Fibroblast of lung (primary cell): Measurements from ENCODE around the gene ASIC2. TPM values are rescaled to one million over a fixed set of nuclear protein-coding genes. Genes with fewer than 3 reads are reported as not detected.
A peak's percentile ranks its signal among the peaks of the same experiment; 100 is the strongest.

ENCODE experiments used
- DNase-seq, 2 donors: peaks; one replicate each; pipeline versions ENCODE4 v3.0.0 to v3.0.0-alpha.2; 2010; ENCODE audit warnings: low read depth in 2 of 2
- H2AFZ ChIP-seq: 2 replicates; pipeline ENCODE4 v1.5.1; 2012; ENCODE audit warnings: low read length, control low read depth, inconsistent platforms
- H3K27ac ChIP-seq: 2 replicates; pipeline ENCODE4 v1.5.1; 2011; ENCODE audit warnings: low read length, control low read depth; ENCODE audit not compliant: insufficient read depth
- H3K27me3 ChIP-seq: 2 replicates; pipeline ENCODE4 v1.5.1; 2011; ENCODE audit warnings: mild to moderate bottlenecking, low read length; ENCODE audit not compliant: control insufficient read depth, insufficient read depth
- H3K36me3 ChIP-seq: 2 replicates; pipeline ENCODE4 v1.5.1; 2011; ENCODE audit warnings: low read length; ENCODE audit not compliant: control insufficient read depth, insufficient read depth
- H3K4me1 ChIP-seq: 2 replicates; pipeline ENCODE4 v1.5.1; 2011; ENCODE audit warnings: low read length; ENCODE audit not compliant: control insufficient read depth, insufficient read depth; ENCODE audit errors: extremely low read depth
- H3K4me2 ChIP-seq: 2 replicates; pipeline ENCODE4 v1.5.1; 2011; ENCODE audit warnings: low read length, control low read depth; ENCODE audit not compliant: insufficient read depth; ENCODE audit errors: extremely low read depth
- H3K4me3 ChIP-seq, 4 experiments: fragments of 200-600 bp in 1 of 4; sonication (generic) in 1 of 4; replicated peaks in 1 of 4; 2 replicates each; pipeline ENCODE4 v1.5.1; 2011 to 2016; ENCODE audit warnings: low read length in 4 of 4, low read depth in 3 of 4, mild to moderate bottlenecking in 3 of 4, control low read depth in 2 of 4, inconsistent platforms in 1 of 4, mixed read lengths in 1 of 4; ENCODE audit not compliant: insufficient read depth in 1 of 4; ENCODE audit errors: control extremely low read depth in 1 of 4
- H3K79me2 ChIP-seq: 2 replicates; pipeline ENCODE4 v1.5.1; 2012; ENCODE audit warnings: mild to moderate bottlenecking, low read length, inconsistent platforms; ENCODE audit not compliant: control insufficient read depth, insufficient read depth
- H3K9ac ChIP-seq: 2 replicates; pipeline ENCODE4 v1.5.1; 2011; ENCODE audit warnings: mild to moderate bottlenecking, low read length, control low read depth; ENCODE audit not compliant: insufficient read depth
- H3K9me3 ChIP-seq: 2 replicates; pipeline ENCODE4 v1.5.1; 2012; ENCODE audit warnings: low read depth, low read length; ENCODE audit not compliant: control insufficient read depth, insufficient read depth
- H4K20me1 ChIP-seq: 2 replicates; pipeline ENCODE4 v1.5.1; 2011; ENCODE audit warnings: low read length; ENCODE audit not compliant: control insufficient read depth, insufficient read depth; ENCODE audit errors: extremely low read depth
- EZH2 ChIP-seq: IDR thresholded peaks from 2 replicates; pipeline ENCODE4 v1.5.1; 2012; ENCODE audit warnings: low read length, control low read depth, mild to moderate bottlenecking; ENCODE audit errors: missing control alignments
- polyA plus RNA-seq, 2 donors: library from polyadenylated mRNA; depleted of rRNA in 1 of 2; stranded (reverse) in 1 of 2; unstranded in 1 of 2; fragments of >200 nt; gene quantifications; 2 replicates each; pipeline ENCODE4 v1.2.1, GENCODE V29; 2011 to 2012; ENCODE audit warnings: missing spikeins in 1 of 2
- total RNA-seq: library from RNA; depleted of rRNA; stranded (reverse); fragments of >200 nt; gene quantifications from 2 replicates; pipeline ENCODE4 v1.2.1, GENCODE V29; 2014
- TF ChIP-seq, protein P1 (sequence below), 2 donors: IDR thresholded peaks in 1 of 2; conservative IDR thresholded peaks in 1 of 2; 1 replicate in 1 of 2; 2 replicates in 1 of 2; pipeline ENCODE4 v1.5.1; 2011 to 2012; ENCODE audit warnings: low read length in 2 of 2, control low read depth in 1 of 2, inconsistent platforms in 1 of 2, low read depth in 1 of 2, mild to moderate bottlenecking in 1 of 2

Gene ASIC2
- total and polyA plus RNA-seq, 2 donors (not counting 1 experiment from before 2014, with no cell fraction given), result 0.08 to 0.50 TPM

DNA sequence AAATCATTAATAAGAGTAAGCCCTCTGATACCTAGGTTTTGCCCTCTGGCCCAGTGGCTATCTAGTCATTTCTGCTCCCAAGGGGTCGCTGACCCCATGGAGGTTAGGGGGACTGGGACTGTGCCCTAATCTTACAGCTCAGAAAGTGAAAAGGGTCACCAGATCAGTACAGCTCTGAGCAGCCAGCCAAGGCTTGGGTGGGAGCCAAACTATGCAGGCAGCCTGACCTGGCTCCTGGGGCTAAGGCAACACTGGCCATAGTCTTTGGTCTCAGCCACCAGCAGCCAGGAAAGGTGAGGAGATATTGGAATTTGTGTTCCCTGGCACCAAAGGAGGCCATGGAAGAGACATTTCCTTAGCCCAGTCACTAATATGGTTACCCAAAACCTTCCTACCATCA is 67.6 kb downstream of the ASIC2 start:
- Histone ChIP-seq H3K9me3 (no peaks in the 10 kb centered on the region), H3K27me3 (no peaks in the 10 kb centered on the region), H3K79me2 (no peaks in the 10 kb centered on the region), H2AFZ (no peak overlapping the region), H3K9ac (no peak overlapping the region), H3K27ac (no peak overlapping the region), H3K4me2 (no peak overlapping the region), H4K20me1 (no peaks in the 10 kb centered on the region), H3K36me3 (no peaks in the 10 kb centered on the region), H3K4me3 (no peak overlapping the region), H3K4me1 (no peaks in the 10 kb centered on the region)
- TF ChIP-seq EZH2, result no peak
- TF ChIP-seq, protein P1, sequence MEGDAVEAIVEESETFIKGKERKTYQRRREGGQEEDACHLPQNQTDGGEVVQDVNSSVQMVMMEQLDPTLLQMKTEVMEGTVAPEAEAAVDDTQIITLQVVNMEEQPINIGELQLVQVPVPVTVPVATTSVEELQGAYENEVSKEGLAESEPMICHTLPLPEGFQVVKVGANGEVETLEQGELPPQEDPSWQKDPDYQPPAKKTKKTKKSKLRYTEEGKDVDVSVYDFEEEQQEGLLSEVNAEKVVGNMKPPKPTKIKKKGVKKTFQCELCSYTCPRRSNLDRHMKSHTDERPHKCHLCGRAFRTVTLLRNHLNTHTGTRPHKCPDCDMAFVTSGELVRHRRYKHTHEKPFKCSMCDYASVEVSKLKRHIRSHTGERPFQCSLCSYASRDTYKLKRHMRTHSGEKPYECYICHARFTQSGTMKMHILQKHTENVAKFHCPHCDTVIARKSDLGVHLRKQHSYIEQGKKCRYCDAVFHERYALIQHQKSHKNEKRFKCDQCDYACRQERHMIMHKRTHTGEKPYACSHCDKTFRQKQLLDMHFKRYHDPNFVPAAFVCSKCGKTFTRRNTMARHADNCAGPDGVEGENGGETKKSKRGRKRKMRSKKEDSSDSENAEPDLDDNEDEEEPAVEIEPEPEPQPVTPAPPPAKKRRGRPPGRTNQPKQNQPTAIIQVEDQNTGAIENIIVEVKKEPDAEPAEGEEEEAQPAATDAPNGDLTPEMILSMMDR (conservative IDR thresholded peaks at IDR 0.05 in 1 of 2, IDR thresholded peaks at IDR 0.05 in 1 of 2; ENCODE audit: low read depth in 1 of 2, low read length in 2 of 2), result no peak
- DNase-seq, result no peak

DNA sequence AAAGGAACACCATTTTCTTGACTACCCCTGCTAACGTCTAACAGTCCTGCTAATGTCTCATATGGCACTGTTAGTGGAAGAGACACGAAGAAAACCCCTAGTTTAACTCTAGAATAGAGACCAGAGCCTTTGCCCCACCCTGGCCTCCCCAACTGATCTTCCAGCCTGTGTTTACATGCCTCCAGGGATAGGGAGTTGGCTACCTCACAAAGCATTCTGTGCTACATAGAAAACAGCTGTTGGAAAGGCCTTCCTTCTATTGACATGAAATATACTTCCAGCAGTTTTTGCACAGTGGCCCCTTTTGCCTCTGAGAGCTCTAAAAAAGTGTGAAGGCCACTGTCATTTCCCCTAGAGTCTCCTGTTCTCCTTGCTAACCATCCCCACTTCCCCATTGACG is 73.1 kb downstream of the ASIC2 start:
- Histone ChIP-seq H2AFZ (no peak overlapping the region), H3K36me3 (no peaks in the 10 kb centered on the region), H3K27ac (no peak overlapping the region), H3K4me1 (no peaks in the 10 kb centered on the region), H3K4me2 (no peak overlapping the region), H3K4me3 (no peak overlapping the region), H3K79me2 (no peaks in the 10 kb centered on the region), H3K27me3 (no peaks in the 10 kb centered on the region), H3K9ac (no peak overlapping the region), H3K9me3 (no peaks in the 10 kb centered on the region), H4K20me1 (no peaks in the 10 kb centered on the region)
- no peak for TF ChIP-seq EZH2
- TF ChIP-seq, protein P1 (conservative IDR thresholded peaks at IDR 0.05 in 1 of 2, IDR thresholded peaks at IDR 0.05 in 1 of 2; ENCODE audit: low read depth in 1 of 2, low read length in 2 of 2), result no peak
- peak in 1 of 2 donors; percentile 29 for DNase-seq

DNA sequence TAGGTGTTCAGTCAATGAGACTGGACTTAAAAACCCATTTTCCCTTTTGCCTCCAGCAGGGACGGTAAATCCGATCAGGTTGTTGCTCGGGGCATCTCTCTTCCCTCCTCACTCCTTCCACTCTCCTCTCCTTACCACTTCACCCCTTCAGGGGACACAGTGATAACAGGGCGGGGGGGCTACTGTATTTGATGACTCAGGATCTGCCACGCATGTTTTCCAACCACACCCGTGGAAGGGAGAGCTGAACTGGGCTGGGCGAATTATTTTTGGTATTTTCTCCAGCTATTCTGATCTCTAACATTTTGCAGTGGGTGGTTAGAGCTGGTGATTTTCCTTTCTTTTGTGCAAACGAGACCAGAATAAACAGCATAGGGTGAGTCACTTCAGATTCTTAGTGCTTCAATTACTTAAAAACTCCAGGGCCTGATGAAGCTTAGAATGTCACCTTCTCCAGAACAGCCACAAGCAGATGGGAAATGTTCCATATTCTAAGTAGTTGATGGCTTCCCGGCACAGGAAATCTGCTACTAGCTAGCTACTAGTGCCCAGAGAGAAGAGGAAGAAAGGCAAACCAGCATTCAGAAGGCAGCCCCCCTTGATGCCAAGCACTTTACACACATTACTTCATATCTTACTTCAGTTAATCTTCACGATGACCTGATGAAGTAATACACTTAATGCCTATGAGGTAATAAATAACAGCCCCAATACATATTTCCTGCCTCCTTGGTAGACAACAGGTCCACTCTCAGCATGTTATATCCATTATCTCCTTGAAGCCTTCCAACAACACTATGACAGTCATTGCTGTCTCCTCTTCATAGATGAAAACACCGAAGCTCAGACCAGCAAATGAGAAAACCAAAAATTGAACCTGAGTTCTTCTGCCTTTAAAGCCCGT is 74.1 kb downstream of the ASIC2 start:
- TF ChIP-seq, protein P1 (conservative IDR thresholded peaks at IDR 0.05 in 1 of 2, IDR thresholded peaks at IDR 0.05 in 1 of 2; ENCODE audit: low read depth in 1 of 2, low read length in 2 of 2), result no peak
- TF ChIP-seq EZH2, result no peak
- peak; percentile 51 to 78 for DNase-seq
- Histone ChIP-seq H3K4me3 (no peak overlapping the region), H3K27me3 (no peaks in the 10 kb centered on the region), H3K27ac (no peak overlapping the region), H3K4me2 (no peak overlapping the region), H3K4me1 (no peaks in the 10 kb centered on the region), H3K79me2 (no peaks in the 10 kb centered on the region), H3K36me3 (no peaks in the 10 kb centered on the region), H3K9ac (no peak overlapping the region), H4K20me1 (no peaks in the 10 kb centered on the region), H2AFZ (no peak overlapping the region), H3K9me3 (no peaks in the 10 kb centered on the region)
